Astrocyte (in vitro differentiated cells and primary cell): ENCODE data around the gene R3HCC1L.

Source experiments
- EZH2 ChIP-seq: IDR thresholded peaks from 2 replicates; pipeline ENCODE4 v1.6.1; 2012; ENCODE audit warnings: mild to moderate bottlenecking, low read length, inconsistent platforms; ENCODE audit not compliant: insufficient read depth
- TF ChIP-seq, protein P1 (sequence below): IDR thresholded peaks from 2 replicates; pipeline ENCODE4 v1.5.1; 2011; ENCODE audit warnings: low read depth, mild to moderate bottlenecking, inconsistent platforms, low read length, moderate library complexity; ENCODE audit not compliant: insufficient read depth

DNA sequence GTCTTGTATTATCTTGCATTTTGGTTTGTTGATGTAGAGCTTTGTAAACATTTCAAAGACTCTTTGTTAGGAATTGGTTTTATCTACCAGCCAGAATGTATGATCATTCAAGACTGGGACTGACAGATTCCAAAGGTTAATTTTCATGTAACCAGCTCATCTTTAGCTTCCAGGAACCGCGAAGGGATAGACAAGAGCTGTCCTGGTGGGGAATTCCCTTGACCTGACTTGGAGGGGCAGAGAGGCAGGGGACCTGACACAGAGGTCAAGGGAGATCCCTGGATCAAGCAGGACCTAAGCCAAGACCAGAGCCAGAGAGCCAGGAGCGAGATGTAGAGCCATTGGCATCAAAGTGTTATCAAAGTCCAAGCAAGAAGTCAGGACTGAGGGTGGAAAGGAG lies 140.1 kb downstream of the R3HCC1L start:
- TF ChIP-seq, protein P1, sequence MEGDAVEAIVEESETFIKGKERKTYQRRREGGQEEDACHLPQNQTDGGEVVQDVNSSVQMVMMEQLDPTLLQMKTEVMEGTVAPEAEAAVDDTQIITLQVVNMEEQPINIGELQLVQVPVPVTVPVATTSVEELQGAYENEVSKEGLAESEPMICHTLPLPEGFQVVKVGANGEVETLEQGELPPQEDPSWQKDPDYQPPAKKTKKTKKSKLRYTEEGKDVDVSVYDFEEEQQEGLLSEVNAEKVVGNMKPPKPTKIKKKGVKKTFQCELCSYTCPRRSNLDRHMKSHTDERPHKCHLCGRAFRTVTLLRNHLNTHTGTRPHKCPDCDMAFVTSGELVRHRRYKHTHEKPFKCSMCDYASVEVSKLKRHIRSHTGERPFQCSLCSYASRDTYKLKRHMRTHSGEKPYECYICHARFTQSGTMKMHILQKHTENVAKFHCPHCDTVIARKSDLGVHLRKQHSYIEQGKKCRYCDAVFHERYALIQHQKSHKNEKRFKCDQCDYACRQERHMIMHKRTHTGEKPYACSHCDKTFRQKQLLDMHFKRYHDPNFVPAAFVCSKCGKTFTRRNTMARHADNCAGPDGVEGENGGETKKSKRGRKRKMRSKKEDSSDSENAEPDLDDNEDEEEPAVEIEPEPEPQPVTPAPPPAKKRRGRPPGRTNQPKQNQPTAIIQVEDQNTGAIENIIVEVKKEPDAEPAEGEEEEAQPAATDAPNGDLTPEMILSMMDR, result no peak
- no peak for TF ChIP-seq EZH2
